ENCODE results near the gene MORN2. TPM values are rescaled to one million over a fixed set of nuclear protein-coding genes. Genes with fewer than 3 reads are reported as not detected.
A peak's percentile ranks its signal among the peaks of the same experiment; 100 is the strongest.

The MORN2 gene
- total and polyA plus RNA-seq, 2 of the 4 experiments (the other 2 are of a cell fraction): 13.1 to 16.5 TPM

DNA sequence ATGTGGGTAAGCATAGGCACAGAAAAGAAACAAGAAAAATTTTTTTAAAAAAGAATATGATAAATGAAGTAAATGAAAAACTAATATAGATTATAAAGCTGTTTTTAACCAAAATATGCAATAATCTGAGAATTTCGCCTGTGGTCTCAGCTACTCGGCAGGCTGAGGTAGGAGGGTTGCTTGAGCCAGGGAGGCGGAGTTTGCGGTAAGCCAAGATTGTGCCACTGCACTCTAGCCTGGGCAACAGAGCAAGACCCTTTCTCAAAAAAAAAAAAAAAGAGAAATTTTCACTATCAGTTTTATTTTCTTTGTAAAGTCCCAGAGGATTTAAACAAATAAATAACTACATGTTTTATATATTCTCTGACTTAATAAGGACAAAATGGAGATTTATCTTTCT lies 47.3 kb upstream of the MORN2 start:
- H3K27me3 ChIP-seq (ENCODE audit: control insufficient read depth, insufficient read depth, low read length): no peaks in the 10 kb centered on the region

More for the DNA sequence above, 47.3 kb upstream of the MORN2 start:
- peaks cover 8% of the 10 kb centered on the region for H3K36me3 ChIP-seq (ENCODE audit: control insufficient read depth, insufficient read depth, low read length)
- H3K9me1 ChIP-seq (ENCODE audit: insufficient read depth, low read length): no peaks in the 10 kb centered on the region
- no peak overlapping the region for H4K5ac ChIP-seq (ENCODE audit: low read depth, low read length)
- H3K4me2 ChIP-seq (ENCODE audit: low read depth, low read length): no peak overlapping the region
- no peak overlapping the region for H2BK120ac ChIP-seq (ENCODE audit: low read depth, low read length)
- H4K20me1 ChIP-seq (ENCODE audit: insufficient read depth, low read length): no peaks in the 10 kb centered on the region
- H3K56ac ChIP-seq (ENCODE audit: extremely low read depth, insufficient read depth, low read length): peak overlapping the region; percentile 5; the same call in 1 of the 2 replicates
- POLR2A ChIA-PET (ENCODE audit: unreplicated experiment): interaction anchor here (0.6 kb wide), 2 partner anchors 12 to 77 kb away, joined by 3 read pairs; partner anchors contain the start of gene SRSF7
- no peak overlapping the region for H3K18ac ChIP-seq (ENCODE audit: low read depth, low read length)
- no peak overlapping the region for H3K4me3 ChIP-seq (ENCODE audit: insufficient read depth, low read depth, low read length)
- H3K27ac ChIP-seq (ENCODE audit: insufficient read depth, low read length): no peak overlapping the region
- H3K79me1 ChIP-seq (ENCODE audit: low read depth in 1 of 2, low read length in 2 of 2): no peaks in the 10 kb centered on the region
- no CpG with 5 or more reads among the region's 4 CpGs for WGBS, 2 experiments (ENCODE audit: extremely low coverage in 2 of 2, insufficient read length in 1 of 2)
- H3K9ac ChIP-seq (ENCODE audit: low read depth, low read length): no peak overlapping the region
- H3K9me3 ChIP-seq (ENCODE audit: control insufficient read depth, insufficient read depth, low read length): no peaks in the 10 kb centered on the region
- no peak overlapping the region for H3K14ac ChIP-seq (replicated peaks; ENCODE audit: low read depth, low read length)
- CTCF ChIA-PET: interaction anchor here (0.6 to 1.5 kb wide), 3 partner anchors 10 to 740 kb away, joined by 3 to 5 read pairs (median 4); no protein-coding TSS in a partner anchor
- BruUV-seq (replicated peaks): no TSS peak
- no peak for ATAC-seq (ENCODE audit: low read depth)
- intact Hi-C loops (cut with micrococcal nuclease) (no loop called here), dilution Hi-C loops (cut with HindIII; ENCODE audit: low sequenced_read_pairs, unreplicated experiment) (no loop called here), in situ Hi-C loops (cut with MboI; ENCODE audit: low sequenced_read_pairs) (no loop called here)
- no peak overlapping the region for H2AFZ ChIP-seq (replicated peaks; ENCODE audit: low read length, poor library complexity)
- H2AK9ac ChIP-seq (replicated peaks; ENCODE audit: low read depth, low read length, poor library complexity): no peak overlapping the region
- no peak overlapping the region for H3K23ac ChIP-seq (ENCODE audit: low read depth, low read length)
- no peak overlapping the region for H3K4ac ChIP-seq (ENCODE audit: low read depth, low read length)
- no peak overlapping the region; the same call in 2 of the 3 replicates for H2BK15ac ChIP-seq (ENCODE audit: low read depth, low read length)
- no peak overlapping the region for H4K8ac ChIP-seq (ENCODE audit: low read depth in 2 of 2, low read length in 2 of 2)
- H4K91ac ChIP-seq (ENCODE audit: insufficient read depth, low read depth, low read length): no peak overlapping the region
- TF ChIP-seq MXI1 (IDR thresholded peaks at IDR 0.05; ENCODE audit: borderline replicate concordance, low read depth, low read length) (no peak), SMC3 (IDR thresholded peaks at IDR 0.05; ENCODE audit: low read depth, low read length) (no peak), CHD1 (IDR thresholded peaks at IDR 0.05; ENCODE audit: low read depth, low read length) (no peak), RFX5 (IDR thresholded peaks at IDR 0.05; ENCODE audit: low read depth, low read length) (no peak), BHLHE40 (IDR thresholded peaks at IDR 0.05; ENCODE audit: low read depth, low read length) (no peak), MAZ (IDR thresholded peaks at IDR 0.05; ENCODE audit: borderline replicate concordance, low read depth, low read length) (no peak), CEBPB (IDR thresholded peaks at IDR 0.05; ENCODE audit: low read depth, low read length) (no peak), FOS (IDR thresholded peaks at IDR 0.05; ENCODE audit: low read depth, low read length) (no peak), POLR2A (IDR thresholded peaks at IDR 0.05; ENCODE audit: low read depth, low read length) (no peak), NFE2L2 (IDR thresholded peaks at IDR 0.05; ENCODE audit: low read depth, low read length) (no peak), MAFK (IDR thresholded peaks at IDR 0.05; ENCODE audit: low read depth, low read length) (no peak), RCOR1 (IDR thresholded peaks at IDR 0.05; ENCODE audit: insufficient replicate concordance, low read length) (no peak)
- TF ChIP-seq, protein P1, sequence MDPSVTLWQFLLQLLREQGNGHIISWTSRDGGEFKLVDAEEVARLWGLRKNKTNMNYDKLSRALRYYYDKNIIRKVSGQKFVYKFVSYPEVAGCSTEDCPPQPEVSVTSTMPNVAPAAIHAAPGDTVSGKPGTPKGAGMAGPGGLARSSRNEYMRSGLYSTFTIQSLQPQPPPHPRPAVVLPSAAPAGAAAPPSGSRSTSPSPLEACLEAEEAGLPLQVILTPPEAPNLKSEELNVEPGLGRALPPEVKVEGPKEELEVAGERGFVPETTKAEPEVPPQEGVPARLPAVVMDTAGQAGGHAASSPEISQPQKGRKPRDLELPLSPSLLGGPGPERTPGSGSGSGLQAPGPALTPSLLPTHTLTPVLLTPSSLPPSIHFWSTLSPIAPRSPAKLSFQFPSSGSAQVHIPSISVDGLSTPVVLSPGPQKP (IDR thresholded peaks at IDR 0.05; ENCODE audit: borderline replicate concordance, low read depth, low read length): no peak
- TF ChIP-seq, protein P2, sequence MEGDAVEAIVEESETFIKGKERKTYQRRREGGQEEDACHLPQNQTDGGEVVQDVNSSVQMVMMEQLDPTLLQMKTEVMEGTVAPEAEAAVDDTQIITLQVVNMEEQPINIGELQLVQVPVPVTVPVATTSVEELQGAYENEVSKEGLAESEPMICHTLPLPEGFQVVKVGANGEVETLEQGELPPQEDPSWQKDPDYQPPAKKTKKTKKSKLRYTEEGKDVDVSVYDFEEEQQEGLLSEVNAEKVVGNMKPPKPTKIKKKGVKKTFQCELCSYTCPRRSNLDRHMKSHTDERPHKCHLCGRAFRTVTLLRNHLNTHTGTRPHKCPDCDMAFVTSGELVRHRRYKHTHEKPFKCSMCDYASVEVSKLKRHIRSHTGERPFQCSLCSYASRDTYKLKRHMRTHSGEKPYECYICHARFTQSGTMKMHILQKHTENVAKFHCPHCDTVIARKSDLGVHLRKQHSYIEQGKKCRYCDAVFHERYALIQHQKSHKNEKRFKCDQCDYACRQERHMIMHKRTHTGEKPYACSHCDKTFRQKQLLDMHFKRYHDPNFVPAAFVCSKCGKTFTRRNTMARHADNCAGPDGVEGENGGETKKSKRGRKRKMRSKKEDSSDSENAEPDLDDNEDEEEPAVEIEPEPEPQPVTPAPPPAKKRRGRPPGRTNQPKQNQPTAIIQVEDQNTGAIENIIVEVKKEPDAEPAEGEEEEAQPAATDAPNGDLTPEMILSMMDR (conservative IDR thresholded peaks at IDR 0.05; ENCODE audit: low read depth, low read length): no peak
- TF ChIP-seq, protein P3, sequence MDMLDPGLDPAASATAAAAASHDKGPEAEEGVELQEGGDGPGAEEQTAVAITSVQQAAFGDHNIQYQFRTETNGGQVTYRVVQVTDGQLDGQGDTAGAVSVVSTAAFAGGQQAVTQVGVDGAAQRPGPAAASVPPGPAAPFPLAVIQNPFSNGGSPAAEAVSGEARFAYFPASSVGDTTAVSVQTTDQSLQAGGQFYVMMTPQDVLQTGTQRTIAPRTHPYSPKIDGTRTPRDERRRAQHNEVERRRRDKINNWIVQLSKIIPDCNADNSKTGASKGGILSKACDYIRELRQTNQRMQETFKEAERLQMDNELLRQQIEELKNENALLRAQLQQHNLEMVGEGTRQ (IDR thresholded peaks at IDR 0.05; ENCODE audit: low read depth, low read length): no peak
- H2BK5ac ChIP-seq (ENCODE audit: low read depth, low read length, poor library complexity, severe bottlenecking): no peak overlapping the region
- peaks cover 1% of the 10 kb centered on the region for H3K4me1 ChIP-seq (ENCODE audit: control insufficient read depth, insufficient read depth, low read length)
- no peak overlapping the region for H2BK20ac ChIP-seq (ENCODE audit: low read depth, low read length)
- H2AK5ac ChIP-seq (ENCODE audit: low read depth, low read length): no peak overlapping the region; the same call in 1 of the 2 replicates
- DNase-seq: no peak

All from IMR-90 (cell line).